HG03066 (cell line): ENCODE data around the gene P2RX6.
"Not testable (repeated sequence)": the region's sequence is repeated elsewhere in the genome, so short reads cannot be mapped to it uniquely, and the experiment has no call there.

Experiments
- ATAC-seq: cut with Tn5 transposase; IDR thresholded peaks from one replicate; pipeline ENCODE4 v1.9.1; 2021; ENCODE audit warnings: low read depth; ENCODE audit not compliant: unreplicated experiment

Gene P2RX6

DNA sequence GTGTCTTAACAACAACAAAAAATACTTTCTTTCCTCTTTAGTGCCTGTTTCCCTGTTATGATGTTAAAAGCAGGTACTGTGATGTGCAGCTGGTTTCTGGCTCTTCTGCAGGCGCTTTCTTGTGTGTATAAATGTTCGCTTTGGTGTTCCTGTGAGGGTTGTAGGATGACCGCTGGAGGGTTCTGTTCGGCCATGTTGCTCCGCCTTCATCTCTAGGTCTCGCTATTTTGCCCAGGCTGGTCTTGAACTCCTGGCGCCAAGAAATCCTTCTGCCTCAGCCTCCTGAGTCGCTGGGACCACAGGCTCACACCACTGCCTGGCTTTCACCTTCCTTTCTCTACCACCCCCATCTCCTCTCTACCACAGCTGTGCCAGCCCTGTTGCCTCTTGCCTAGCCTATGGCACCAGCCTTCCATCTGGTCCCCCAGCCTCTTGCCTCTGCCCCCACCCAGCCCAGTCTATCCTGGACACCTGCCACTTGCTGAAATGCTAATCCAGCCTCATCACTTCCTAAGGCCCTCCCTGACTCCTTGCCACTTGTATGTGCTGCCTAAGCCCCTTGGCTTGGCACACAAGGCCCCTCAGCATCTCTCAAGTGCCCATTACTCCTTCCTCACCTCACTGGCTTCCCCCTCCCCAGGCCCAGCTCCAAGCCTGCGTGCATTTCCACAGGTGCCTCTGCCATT lies 36.3 kb downstream of the P2RX6 start:
- no peak for ATAC-seq

DNA sequence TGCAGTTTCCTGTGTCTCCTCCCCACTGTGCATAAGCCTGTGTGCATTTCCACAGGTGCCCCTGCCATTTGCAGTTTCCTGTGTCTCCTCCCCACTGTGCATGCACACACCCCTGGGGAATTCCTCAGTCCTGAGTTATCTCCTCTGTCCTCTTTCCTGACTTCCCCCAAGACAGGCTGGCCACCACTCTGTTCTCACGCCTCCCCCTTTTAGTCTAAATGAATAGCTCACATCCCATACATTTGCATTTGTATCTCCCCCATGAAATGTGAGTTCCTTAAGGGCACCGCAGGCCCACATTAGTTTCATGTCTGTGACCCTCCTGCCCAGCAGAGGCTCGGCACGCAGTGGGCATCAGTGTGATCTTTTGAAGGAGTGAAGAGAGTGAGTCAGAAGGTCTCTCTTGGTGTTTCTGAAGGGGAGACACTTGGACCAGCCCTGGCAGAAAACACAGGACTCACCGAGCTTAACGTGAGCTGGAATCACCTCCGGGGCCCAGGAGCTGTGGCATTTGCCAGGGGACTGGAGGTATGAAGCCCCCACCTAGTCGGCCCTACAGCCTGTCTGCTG lies 37.0 kb downstream of the P2RX6 start:
- ATAC-seq, result no peak

DNA sequence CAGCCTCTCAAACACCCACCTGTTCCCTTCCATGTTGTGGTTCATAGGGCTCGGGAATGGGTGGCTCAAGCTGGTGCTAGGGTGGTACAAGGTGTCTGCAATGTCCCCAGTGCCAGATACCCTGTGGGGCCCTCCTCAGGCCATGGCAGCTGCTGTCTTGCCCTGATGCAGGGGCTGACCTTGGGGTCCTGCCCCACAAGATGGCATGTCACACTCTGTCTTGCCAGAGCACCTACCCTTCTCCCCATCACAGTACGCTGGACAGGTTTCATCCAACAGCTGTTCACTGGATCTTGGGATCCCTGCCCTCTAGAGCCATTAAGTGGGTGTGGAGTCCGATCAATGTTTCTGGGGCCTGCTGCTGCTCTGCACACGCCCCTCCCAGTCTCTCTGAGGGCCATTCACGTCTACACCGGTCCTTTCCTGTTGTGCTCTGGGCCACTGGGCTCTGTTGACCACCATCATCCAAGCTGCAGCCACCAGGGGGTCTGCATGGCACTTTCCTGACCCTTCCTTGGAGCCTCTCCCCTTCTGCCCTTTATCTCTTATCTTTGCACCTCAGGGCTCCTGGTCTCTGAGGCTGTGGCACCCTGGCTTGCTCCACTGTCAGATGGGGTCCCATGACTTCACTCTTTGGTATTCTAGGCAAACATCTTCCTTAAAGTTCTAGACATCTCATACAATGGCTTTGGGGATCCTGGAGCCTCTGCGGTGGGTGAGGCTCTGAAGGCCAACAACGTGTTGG lies 37.9 kb downstream of the P2RX6 start:
- ATAC-seq, result no peak

DNA sequence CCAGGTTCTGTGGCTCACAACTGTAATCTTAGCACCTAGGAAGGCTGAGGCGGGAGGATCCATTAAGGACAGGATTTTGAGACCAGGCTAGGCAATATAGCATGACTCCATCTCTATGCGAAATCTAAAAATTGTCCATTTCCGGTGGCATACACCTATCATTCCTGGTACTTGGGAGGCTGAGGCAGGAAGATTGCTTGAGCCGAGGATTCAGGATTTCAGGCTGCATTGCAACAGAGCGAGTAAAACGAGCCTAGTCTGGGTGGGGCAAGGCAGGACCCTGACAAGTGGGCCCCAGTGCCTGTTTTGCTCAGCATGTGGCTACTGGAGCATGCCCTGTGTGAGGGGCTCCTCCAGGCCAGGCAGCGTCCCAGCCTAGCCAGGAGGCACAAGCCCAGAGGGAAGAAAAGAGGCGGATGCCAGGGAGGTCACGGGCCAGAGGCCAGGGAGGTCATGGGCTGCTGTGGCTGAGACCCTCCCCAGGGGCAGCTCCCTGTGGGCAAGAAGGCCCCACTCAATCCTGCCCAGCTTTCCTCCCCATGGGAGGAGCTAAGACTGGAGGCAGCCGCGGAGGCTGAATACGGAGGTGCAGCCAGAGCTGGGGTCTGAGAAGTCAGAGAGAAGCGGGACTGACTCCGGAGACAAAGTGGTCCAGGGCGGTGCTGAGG lies 39.2 kb downstream of the P2RX6 start:
- no peak for ATAC-seq

DNA sequence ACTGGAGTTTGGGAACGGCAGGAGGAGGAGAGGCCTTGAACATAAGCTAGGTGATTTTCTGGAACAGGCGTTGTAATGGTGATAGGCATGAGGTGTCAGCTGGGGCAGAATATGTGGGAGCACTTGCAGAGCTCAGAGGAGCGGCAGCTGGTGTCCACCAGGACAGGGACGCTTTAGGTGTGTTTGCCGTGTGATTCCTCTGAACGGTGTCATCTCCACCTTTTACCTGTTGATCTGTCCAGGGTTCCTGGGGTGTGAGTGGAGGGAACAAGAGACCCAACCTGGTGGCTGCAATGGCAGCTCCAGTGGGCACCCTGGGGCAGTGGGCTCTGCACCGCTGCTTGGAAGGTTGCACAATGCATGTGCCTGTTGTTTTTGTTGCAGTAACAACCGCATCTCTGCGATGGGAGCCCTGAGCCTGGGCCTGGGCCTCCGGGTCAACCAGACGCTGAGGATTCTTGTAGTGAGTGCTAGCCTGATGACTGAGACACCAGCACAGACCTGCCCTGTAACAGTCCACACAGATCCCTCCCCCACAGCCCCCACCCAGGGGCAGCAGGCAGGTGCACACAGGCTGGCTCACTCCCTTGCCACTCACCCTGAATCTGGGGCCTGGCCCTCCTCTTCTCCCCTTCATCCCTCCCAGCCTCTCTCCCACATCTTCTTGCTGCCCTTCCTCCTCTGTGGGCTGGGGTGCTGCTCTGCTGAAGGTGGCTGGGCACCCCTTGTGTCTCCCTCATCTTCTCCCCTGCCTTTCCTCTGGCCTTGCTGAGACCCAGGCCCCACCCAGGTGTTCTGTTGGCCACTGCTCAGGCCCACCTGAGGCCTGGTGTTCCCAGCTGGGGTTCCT lies 40.0 kb downstream of the P2RX6 start:
- ATAC-seq, result no peak

DNA sequence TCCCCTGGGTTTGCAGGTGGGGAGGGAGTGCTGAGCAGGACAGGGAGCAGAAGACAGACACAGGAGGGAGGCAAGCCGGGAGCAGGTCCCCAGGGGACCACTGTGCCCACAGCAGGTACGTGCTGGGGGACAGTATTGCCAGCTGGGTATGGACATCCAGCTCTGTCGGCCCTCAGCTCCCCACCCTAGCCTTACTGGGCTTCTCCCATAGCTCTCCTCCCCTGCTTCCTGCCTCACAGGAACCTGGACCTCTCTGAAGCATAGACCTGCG lies 40.5 kb downstream of the P2RX6 start:
- no peak for ATAC-seq

DNA sequence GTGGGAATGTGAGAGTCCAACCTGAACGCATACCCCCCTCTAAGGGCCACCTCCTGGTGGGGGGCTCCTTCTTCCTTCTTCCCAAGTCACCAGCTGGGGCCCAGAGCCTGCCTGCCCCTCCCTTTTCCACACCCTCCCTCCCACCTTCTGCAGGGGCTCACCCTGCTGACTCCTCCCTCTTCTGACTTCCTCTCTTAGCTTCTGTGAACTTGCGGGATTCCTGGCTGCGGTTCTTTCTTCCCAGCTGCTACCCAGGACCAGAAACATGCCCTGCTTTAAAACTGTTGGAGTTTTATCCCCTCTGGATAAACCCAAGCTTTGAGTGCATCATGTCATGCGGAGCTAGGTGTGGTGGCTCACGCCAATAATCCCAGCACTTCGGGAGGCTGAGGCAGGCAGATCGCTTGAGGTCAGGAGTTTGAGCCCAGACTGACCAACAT lies 40.9 kb downstream of the P2RX6 start:
- no peak for ATAC-seq

DNA sequence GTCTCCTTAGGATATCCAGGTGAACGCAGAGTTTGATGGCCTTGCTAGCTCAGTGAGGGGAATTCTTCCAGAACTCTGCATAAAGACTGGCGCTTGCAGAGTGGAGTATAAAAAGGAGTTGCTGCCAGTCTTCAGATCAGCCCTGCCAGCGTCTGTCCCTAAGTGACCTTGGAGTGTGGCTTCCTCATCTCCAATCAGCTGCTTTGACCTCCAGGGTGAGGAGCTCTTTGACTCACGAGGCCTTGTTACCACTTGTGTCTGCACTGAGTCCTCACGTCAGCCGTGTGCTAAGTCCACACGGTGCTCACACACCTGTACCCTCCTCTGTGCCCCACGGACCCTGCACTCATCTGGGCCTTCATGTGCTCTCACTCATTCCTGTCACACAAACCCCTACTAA lies 45.4 kb downstream of the P2RX6 start:
- not testable (repeated sequence) for ATAC-seq

DNA sequence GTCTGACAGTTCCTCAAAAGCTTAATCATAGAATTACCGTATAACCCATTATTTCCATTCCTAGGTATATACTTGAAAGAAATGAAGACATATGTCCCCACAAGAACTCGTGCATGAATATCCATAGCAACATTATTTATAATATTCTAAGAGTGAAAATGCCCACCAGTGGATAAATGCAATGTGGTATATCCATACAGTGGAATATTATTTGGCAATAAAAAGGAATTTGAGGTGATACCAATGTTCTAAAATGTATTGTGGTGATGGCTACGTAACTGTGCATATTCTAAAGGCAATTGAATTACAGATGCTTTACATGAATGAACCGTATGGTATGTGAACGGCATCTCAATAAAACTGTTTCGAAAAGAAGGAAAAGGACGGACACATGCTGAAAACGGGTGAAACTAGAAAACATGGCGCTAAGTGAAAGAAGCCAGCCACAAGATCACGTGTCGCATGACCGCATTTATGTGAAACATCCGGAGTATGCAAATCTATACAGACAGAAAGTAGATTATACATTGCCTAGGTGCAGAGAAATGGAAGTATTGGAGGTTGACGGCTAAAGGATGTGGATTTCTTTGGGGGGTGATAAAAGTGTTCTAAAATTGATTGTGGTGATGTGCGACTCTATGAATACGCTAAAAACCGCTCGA lies 46.8 kb downstream of the P2RX6 start:
- not testable (repeated sequence) for ATAC-seq

DNA sequence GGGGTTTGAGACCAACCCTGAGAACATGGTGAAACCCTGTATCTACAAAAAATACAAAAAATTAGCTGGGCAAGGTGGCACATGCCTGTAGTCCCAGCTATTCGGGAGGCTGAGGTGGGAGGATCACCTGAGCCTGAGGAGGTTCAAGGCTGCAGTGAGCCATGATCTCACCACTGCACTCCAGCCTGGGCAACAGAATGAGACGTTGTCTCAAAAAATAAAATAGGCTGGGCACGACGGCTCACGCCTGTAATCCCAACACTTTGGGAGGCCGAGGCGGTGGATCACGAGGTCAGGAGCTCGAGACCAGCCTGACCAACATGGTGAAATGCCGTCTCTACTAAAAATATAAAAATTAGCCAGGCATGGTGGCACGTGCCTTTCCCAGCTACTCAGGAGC lies 49.5 kb downstream of the P2RX6 start:
- not testable (repeated sequence) for ATAC-seq

DNA sequence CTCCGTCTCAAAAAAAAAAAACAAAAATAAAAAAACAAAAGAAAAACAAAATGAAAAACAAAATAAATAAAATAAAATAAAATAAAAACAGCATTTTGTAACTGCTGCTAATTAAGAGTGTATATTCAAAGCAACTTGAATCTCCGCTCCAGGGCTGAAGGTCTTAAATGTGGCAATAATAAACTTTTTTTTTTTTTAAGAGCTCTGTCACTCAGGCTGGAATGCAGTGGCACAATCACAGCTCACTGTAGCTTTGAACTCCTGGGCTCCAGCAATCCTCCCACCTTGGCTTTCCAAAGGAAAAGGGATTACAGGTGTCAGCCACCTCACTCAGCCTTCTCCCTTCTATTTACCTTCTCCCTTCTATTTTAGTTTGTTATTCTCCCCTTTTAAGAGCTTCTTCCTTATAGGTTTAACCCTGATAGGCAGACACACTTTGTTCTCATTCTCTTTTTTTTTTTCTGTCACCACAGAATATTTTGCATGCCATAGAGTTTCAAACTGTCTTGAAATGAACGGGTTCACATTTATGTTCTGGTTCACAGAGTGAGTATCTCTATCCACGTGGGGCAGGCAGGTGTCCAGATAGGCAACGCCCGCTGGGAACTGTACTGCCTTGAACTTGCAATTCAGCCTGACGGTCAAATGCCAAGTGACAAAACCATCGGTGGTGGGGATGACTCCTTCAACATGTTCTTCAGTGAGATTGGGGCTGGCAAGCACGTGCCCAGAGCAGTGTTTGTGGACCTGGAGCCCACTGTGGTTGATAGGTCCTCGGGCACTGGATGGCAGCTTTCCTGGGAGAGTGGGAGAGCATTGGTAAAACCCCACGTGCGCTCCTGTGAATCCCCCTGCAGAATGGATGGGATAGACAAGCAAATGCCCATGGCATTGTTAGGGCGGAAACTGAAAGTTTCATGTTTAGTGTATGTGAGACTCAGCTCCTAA lies 50.2 kb downstream of the P2RX6 start:
- ATAC-seq, result no peak

DNA sequence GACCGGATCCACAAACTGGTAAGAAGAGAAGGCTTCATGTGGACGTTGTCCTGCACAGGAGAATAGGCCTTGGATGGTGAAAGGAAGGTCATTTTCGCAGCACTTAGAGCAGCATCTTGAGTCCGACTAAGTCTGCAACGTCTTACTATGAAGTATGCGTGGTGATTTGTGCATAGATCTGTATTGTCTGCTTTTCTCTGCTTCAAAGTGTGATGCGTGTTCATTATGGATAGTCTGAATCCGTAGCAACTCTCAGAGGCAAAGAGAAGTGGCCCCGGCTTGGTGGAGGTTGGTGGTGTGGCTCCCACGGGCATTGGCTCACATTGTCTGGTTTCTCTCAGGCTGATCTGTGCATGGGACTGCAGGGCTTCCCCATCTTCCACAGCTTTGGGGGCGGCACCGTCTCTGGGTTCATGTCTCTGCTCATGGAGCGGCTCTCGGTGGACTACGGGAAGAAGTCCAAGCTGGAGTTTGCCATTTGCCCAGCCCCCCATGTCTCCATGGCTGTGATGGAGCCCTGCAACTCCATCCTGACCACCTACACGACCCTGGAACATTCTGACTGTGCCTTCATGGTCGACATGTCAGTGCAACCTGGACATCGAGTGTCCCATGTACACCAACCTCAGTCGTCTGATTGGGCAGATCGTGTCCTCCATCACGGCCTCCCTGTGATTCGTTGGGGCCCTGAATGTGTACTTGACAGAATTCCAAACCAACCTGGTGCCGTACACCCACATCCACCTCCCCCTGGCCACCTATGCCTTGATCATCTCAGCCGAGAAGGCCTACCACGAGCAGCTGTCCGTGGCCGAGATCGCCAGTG lies 52.3 kb downstream of the P2RX6 start:
- ATAC-seq, result no peak

DNA sequence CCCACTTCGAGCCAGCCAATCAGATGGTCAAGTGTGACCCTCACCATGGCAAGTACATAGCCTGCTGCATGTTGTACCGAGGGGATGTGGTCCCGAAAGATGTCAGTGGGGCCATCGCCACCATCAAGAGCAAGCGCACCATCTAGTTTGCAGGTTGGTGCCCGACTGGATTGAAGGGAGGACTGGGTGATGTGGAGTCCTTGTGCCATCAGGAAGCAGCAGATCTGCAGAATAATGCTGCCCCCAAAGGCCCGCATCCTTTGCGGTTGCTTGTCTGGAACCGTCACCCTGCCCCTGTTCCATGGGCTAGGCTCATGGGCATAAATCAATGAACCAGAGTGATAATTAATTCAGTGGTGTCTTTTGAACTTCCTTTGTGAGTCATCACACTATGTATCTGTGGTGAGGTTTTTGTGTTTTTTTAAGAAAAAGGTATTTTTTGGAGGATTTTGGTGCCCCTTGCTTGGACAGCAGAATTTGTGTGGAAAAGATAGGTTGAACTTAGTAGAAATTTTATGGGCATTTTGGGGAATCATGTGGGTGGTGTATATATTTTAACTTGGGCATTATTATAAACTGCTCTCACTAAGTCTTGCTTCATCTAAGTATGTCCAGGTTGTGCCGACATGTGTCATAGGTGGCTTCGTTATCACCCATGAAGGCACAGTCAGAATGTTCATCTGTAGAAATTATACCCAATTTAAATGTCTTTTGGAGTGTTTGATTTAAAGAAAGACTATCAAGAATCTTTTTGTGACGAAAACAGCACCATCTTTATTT lies 53.1 kb downstream of the P2RX6 start:
- ATAC-seq, result no peak

DNA sequence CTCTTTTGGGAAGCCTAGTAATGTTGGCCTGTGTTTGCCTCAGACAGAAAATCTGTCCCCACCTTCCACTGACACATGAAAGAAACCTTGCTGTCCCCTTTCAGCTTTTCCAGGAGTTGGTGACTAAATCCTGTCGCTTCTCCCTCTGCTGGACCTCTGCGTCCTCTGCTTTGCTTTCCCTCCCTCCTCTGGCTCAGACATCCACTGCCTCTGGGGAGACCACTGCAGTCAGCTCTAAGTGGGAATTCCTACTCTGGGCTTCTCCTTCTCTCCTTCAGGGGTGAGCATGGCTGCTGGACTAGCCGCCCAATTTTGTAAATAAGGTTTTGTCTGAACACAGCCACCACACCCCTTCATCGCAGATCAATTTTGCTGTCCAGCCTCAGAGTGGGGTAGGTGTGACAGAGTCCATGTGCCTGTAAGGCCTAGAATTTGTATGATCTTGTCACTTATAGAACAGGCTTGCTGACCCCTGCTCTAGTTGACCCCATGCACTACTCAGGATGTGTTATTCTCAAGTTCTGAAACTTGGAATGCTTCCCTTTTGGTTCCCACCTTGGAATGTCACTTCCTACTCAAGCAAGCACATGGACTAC lies 53.8 kb downstream of the P2RX6 start:
- ATAC-seq, result no peak

DNA sequence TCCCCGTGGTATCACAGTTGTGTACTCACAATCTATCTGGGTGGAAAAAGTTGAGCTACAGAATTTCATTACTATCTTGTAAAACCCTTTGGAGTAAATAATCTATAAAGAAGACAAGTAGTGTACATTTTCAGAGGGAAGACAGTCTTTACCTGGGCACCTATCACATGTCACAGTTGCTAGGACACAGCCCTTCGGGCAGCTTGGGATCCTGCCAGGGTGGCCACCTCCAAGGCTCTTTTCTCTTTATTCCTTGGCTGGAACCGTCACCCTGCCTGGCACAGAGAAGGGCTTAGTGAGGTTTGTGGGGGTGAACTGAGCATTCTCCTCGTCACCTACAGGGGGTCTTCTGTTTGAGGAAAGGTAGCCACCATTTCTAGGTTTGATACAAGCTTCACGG lies 54.4 kb downstream of the P2RX6 start:
- no peak for ATAC-seq

DNA sequence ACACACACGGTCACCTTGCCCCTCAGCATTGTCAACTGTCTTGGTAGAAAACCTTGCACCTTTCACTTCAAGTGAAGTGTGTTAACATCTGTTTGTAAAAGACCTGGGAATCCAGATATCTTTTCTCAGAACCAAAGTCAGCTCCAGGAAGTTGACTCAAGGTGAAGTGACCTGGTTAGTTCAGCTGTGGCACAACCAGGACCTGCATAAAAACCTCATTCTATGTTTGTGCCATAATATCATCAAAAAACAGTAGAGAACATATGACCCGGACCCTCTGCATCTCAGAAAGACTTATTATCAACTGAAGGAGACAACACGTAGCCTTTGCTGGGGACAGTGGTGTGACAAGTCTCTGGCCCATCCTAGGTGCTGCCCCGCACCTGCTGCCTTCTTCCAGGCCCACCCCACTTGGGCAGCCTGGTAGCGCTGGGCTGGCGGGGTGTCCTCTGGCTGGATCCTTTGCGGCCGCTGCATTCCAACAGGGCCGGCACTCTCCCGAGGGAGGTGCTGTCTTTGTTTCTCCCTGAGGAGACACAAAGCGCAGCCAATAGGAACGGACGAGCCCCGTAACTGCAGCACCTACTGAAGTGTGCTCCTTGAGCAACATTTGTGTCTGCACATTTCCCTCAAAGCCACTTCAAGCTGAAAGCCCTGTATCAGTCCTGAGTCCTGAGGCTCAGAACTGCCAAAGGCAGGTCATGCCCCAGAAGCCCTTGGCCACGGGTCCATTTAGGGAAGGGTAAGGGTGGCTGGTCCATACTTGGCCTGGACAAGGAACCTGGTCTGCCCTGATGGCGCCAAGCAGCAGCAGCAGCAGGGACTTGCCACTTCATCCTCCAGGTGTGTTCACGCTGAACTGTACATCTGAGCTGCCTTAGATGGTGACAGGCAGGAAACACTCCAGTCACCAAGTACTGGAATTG lies 56.0 kb downstream of the P2RX6 start:
- ATAC-seq, result no peak
